ENCODE results near the gene MAP7D1.

DNA sequence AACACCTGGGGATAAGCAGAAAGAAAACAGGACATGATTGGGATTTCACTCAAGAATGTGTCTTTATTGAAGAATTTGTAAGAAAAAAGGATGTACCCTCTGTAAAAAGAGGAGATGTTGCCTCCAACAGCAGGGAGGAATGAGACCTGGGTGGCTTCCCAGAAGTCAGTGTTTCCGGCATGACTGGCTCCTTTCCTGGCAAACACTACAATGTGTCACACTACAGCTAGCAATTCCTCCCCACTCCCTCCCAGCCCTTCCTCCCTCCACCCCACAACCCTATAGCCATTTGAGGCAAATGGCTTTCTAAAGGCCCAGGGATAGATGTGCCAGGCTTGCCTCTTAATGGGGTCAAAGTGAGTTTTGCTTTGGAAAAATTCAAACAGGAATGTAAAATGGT lies 19.4 kb upstream of the MAP7D1 start:
- TF ChIP-seq, protein P1, sequence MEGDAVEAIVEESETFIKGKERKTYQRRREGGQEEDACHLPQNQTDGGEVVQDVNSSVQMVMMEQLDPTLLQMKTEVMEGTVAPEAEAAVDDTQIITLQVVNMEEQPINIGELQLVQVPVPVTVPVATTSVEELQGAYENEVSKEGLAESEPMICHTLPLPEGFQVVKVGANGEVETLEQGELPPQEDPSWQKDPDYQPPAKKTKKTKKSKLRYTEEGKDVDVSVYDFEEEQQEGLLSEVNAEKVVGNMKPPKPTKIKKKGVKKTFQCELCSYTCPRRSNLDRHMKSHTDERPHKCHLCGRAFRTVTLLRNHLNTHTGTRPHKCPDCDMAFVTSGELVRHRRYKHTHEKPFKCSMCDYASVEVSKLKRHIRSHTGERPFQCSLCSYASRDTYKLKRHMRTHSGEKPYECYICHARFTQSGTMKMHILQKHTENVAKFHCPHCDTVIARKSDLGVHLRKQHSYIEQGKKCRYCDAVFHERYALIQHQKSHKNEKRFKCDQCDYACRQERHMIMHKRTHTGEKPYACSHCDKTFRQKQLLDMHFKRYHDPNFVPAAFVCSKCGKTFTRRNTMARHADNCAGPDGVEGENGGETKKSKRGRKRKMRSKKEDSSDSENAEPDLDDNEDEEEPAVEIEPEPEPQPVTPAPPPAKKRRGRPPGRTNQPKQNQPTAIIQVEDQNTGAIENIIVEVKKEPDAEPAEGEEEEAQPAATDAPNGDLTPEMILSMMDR (IDR thresholded peaks at IDR 0.05; ENCODE audit: poor library complexity), result no peak
- TF ChIP-seq EZH2 (IDR thresholded peaks at IDR 0.05; ENCODE audit: borderline replicate concordance) (no peak), EZH2phosphoT487 (IDR thresholded peaks at IDR 0.05; ENCODE audit: low read depth, severe bottlenecking, unreplicated experiment) (no peak)

Measured in hepatocyte (in vitro differentiated cells).